Measurements from ENCODE around the gene ELOA2.

- TF ChIP-seq CTCF (IDR thresholded peaks at IDR 0.05; ENCODE audit: low read depth, low read length, missing input control): peak; percentile 72
- TF ChIP-seq, protein P1, sequence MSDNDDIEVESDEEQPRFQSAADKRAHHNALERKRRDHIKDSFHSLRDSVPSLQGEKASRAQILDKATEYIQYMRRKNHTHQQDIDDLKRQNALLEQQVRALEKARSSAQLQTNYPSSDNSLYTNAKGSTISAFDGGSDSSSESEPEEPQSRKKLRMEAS (IDR thresholded peaks at IDR 0.05): no peak
- TF ChIP-seq REST (IDR thresholded peaks at IDR 0.05): no peak
- no peak for TF ChIP-seq GABPA (IDR thresholded peaks at IDR 0.05 in 1 of 2, conservative IDR thresholded peaks at IDR 0.05 in 1 of 2)
- no peak for TF ChIP-seq YY1 (IDR thresholded peaks at IDR 0.05)
- TF ChIP-seq, protein P2, sequence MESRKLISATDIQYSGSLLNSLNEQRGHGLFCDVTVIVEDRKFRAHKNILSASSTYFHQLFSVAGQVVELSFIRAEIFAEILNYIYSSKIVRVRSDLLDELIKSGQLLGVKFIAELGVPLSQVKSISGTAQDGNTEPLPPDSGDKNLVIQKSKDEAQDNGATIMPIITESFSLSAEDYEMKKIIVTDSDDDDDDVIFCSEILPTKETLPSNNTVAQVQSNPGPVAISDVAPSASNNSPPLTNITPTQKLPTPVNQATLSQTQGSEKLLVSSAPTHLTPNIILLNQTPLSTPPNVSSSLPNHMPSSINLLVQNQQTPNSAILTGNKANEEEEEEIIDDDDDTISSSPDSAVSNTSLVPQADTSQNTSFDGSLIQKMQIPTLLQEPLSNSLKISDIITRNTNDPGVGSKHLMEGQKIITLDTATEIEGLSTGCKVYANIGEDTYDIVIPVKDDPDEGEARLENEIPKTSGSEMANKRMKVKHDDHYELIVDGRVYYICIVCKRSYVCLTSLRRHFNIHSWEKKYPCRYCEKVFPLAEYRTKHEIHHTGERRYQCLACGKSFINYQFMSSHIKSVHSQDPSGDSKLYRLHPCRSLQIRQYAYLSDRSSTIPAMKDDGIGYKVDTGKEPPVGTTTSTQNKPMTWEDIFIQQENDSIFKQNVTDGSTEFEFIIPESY (IDR thresholded peaks at IDR 0.05): no peak
- TF ChIP-seq TAF1 (conservative IDR thresholded peaks at IDR 0.05): no peak
- TF ChIP-seq FOXA1 (IDR thresholded peaks at IDR 0.05): no peak
- no peak for TF ChIP-seq SP1 (IDR thresholded peaks at IDR 0.05)
Measured at GRCh38 chr18:47050468-47050867, 15.0 kb upstream of the ELOA2 start.

Data from liver (tissue), 3 donors.